ENCODE measurements around the gene DTNA.
"Not testable (repeated sequence)": the region's sequence is repeated elsewhere in the genome, so short reads cannot be mapped to it uniquely, and the experiment has no call there.

DTNA gene

DNA sequence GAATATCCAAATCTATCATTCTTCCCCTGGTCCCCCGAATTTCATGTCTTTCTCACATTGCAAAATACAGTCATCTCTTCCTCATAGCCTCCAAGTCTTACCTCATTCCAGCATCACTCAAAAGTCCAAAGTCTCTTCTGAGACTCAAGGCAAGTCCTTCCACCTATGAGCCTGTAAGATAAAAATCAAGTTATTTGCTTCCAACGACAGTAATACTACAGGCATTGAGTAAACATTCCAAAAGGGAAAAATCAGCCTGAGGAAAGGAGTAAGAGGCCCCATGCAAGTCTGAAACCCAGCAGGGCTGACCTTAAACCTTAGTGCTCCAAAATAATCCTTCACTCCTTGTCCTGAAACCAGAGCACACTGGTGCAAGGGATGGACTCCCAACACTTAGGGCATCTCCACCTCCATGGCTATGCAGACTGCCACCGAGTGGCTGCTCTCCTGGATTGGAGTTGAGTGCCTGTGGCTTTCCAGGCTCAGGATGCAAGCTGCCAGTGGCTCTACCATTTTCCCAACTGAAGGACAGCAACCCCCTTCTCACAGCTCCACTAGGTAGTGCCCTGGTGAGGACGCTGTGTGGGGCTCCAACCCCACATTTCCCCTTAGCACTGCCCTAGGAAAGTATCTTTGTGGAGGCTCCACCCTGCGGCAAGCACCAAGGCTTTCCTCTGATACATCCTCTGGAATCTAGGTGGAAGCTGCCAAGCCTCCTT, 16.3 kb downstream of the DTNA start:
- no peak for DNase-seq

DNA sequence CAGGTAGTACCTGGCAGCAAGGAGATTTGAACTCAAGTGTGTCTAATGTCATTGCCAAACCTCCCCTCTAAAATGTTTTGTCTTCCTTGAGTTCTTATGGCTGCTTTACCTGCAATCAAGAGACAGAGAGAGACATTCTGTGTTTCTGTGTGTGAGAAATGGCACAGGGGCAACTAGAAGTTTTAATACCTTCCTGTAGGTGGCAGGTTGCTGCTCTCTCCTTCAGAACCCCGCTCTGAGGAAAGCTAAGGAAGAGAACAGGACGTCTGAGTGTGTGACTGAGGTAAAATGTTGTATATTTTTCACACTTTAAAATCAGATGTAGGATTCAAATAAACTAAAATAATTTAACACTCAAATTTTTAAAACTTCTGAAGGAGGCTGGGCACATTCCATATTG, 19.2 kb downstream of the DTNA start:
- DNase-seq, result no peak

GRCh38 chr18:34729740-34730355, 19.8 kb downstream of the DTNA start:
- no peak for DNase-seq

GRCh38 chr18:34730774-34731173, 20.7 kb downstream of the DTNA start:
- no peak for DNase-seq

DNA sequence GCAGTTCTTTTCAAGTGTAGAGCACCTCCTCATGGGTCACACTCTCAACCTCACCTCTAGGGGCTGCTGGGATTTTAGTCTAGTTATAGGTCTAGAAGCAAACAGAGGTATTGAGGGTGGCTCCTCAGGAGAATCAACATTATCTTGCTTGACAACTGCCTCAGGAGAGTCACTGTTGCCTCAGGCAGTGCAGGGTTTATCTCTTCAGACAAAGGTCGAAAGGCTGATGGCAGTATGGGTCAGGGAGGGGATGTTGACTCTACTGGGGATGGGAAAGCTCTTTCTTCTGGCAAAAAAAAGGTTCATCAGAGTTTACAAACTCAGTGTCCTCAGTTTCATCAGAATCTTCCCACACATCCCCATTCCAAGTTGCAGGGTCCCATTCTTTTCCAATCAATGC, 24.0 kb downstream of the DTNA start:
- DNase-seq, result no peak

- DNase-seq, result not testable (repeated sequence)
Observed at GRCh38 chr18:34734526-34734925, 24.4 kb downstream of the DTNA start.

DNA sequence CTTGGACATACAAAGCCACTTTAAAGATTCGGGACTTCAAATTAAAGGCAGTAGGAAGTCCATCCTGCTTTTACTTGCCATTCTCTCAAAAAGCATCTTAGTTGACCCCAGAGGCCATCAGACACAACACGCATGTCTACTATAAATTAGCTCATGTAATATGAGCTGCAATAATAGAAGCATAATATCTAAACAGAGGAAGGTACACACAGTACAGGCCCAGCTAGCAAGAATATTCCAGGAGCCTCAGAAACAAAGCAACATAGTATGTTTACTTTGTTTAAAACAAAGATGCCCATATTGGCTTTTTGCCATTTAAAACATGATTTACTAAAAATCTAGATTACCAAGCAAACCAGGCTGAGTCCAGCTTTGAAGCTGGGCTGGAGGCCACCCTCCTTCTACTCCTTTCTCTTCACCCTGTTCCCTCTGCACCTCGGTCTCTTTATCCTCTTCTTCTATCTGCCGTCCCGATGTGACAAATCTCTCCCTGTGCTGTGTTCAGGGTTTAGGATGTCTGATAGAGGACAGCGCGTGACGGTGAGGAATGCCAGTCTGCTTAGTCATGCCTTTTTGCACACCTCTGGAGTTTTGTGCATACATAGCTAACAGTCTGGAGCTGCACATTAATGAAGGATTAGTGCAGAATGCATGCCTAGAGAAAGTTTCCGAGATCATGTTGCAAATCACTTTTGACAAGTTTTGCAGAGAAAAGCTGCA, 28.2 kb downstream of the DTNA start:
- DNase-seq, result no peak

- DNase-seq, result no peak
Observed at GRCh38 chr18:34740101-34740500, 30.0 kb downstream of the DTNA start.

DNA sequence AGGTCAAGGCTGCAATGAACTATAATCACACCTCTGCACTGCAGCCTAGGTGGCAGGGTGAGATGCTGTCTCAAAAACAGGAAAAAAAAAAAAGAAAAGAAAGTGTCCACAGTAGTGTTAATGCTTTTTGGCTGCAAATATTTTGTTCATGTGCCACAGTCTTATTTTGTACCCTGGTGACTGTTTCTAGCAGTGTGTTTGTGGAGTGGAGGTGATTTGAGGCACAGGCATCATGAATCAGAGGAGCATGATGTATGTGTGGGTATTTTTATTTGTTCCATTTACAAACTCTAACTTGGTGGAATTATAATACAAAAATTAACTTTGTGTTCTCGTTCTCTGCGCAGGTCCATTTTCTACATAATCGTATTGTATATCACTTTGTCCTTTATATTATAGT, 30.6 kb downstream of the DTNA start:
- no peak for DNase-seq

DNA sequence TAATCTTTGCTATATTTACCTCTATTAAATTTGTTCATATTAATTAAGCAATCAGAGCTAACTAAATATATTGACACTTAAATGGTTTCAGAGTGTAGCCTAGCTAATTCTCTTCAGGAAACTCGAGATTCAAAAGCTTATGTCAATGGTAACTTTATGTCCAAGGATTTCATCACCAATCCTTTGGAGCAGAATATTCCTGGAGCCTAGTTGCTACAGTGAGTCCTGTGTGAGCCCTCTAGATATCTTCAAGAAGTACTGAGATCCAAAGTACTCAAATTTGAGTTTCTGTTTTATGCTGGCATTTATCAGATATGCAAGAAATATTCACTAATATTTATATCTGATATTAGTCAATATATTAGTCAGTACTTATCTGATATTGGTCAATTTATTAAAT, 31.3 kb downstream of the DTNA start:
- DNase-seq, result no peak

DNA sequence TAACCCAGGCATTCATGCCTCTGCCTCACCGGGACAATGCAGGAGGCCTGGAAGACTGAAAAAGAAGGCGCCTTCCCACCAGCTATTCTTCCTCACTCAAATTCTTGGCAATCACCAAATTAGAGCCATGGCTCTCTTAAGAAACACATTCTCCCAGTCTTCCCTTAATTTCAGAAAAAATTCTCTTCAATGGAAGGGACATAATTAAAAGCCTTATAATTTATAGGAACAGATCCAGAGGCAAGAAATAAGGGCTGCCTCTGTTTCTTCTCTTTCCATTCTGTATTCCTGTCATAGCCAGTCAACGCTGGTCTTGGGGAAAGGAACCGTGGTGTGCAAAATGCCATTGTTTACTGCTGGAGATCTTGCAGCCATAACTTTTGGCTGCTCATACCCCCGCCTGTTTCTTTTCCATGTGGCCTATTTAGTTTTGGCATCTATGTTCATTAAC, 32.8 kb downstream of the DTNA start:
- DNase-seq, result no peak

DNA sequence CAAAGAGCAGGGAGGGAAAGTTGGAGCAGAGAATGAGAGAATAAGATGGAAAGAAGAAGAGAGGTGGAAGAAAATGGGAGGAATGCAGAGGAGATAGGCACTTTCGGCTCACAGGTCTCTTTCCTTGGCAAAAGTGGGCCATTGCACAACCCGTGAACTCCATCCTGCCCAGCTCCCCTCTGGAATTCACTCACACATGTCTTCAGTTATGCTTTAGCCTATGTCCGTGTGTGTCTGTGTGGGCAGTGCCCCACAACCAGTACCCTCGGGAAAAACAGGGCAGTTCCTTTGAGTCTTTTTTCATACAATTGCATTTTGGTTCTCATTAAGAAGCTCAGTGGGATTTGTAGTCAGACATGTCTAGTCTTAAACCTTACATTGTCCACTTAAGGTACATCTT, 34.5 kb downstream of the DTNA start:
- DNase-seq, result no peak

- DNase-seq, result no peak
Observed at GRCh38 chr18:34746614-34747013, 36.5 kb downstream of the DTNA start.

- DNase-seq, result no peak
Observed at GRCh38 chr18:34749721-34750120, 39.6 kb downstream of the DTNA start.

- DNase-seq, result no peak
Observed at GRCh38 chr18:34752056-34752455, 42.0 kb downstream of the DTNA start.

- no peak for DNase-seq
Observed at GRCh38 chr18:34754300-34754699, 44.2 kb downstream of the DTNA start.

GRCh38 chr18:34757666-34758065, 47.6 kb downstream of the DTNA start:
- no peak for DNase-seq

DNA sequence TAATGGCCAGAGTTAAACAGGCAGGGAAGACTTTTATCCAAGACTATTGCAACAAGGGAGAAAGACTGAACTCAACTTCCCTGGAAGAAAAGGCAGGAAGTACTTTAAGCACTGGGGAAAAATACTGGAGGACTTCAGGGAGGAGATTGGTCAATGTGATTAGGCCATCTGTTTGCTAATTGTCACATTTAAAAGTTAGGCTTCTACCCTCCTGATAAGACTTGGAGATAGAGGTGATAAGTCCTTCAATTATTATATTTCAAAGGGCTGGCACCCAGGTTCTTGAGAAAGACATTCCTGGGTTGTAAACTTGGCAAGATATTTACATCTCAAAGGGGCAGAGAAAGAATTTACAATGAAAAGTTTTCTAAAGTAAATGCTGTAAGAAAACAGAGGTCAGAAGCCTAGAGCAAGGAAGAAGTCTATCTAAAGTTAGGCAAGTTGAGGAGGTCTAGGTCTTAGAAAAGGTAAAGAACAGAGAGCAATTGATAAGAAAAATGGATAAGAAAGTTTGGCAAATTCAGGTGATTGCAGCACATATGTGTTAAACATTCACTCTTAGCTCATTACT, 48.4 kb downstream of the DTNA start:
- no peak for DNase-seq

GRCh38 chr18:34760444-34760843, 50.3 kb downstream of the DTNA start:
- no peak for DNase-seq

DNA sequence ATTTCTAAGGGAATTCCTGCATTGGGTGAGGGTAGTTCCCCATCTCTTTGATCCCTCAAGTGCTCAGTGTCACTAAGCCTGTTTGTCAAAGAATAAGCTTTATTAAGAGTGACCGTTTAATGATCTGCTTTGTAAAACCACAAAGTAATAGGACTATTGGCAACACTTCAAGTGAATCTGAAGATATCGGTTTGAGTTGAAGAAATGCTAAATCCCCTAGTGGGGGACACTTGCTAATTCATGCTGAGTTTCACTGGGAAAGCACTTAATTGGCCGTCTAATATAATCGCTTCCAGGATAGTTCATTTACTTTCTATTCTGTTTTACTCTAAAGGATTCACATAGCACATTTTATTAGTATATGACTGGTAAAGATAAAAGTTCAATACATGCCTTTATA, 54.4 kb downstream of the DTNA start:
- no peak for DNase-seq

GRCh38 chr18:34767601-34768027, 57.5 kb downstream of the DTNA start:
- no peak for DNase-seq

- DNase-seq, result no peak
Observed at GRCh38 chr18:34771958-34772357, 61.9 kb downstream of the DTNA start.

DNA sequence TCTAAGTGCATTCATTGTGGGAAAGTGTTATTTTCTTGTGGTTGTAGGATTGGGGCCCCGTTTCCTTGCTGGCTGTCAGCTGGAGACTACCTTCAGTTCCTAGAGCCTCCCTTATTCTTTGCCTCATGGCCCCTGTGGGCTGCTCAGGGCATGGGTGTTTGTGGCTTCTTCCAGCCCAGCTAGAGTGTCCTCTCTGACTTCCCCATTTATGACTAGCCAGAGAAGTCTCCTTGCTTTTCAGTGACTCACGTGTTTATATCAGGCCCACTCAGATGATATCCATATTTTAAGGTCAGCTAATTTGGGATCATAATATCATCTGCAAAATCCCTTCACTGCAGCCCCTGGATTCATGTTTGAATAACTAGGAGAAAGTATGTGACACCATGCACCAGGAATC, 62.8 kb downstream of the DTNA start:
- no peak for DNase-seq

DNA sequence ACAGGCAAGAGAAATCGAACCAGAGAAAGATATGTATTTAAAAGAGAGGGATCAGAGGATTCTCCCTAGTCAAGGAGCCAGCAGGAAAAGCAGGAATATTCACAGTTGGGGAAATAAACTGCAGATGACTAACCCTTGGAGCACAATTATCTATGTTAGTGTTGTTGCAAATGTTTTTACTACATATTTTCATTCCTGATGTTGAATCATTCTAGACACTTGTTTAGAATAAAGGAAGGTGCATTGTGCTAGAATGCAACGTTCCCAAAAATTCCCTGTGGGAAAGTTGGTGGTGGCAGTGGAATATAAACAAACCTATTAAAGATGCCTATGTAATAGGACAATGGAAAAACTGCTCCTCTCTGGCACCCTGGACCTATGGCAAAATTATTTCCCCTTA, 63.3 kb downstream of the DTNA start:
- no peak for DNase-seq
